ENCODE results near the gene SDK2.

GRCh38 chr17:73340093-73340596 lies 304.1 kb downstream of the SDK2 start:
- peak in 1 of 2 donors; percentile 38 for TF ChIP-seq CTCF (IDR thresholded peaks at IDR 0.05)
- TF ChIP-seq POLR2A (IDR thresholded peaks at IDR 0.05) = no peak
- TF ChIP-seq POLR2AphosphoS5 (IDR thresholded peaks at IDR 0.05) = peak in 2 of 3 donors; percentile 61 to 70
